CMK (cell line): ENCODE results near the gene IGFBP5.

Source experiments
- DNase-seq: peaks from one replicate; pipeline ENCODE4 v3.0.0-alpha.2; 2010; ENCODE audit warnings: low read depth

The IGFBP5 gene

GRCh38 chr2:216695401-216695821, at the start of gene IGFBP5:
Gene IGFBP5, minus strand, starts transcription at chr2:216695549. Its CDS starts 774 bp downstream, at chr2:216694775.
- DNase-seq, result no peak

- no peak for DNase-seq
These were observed 48.4 kb upstream of the IGFBP5 start for GRCh38 chr2:216743781-216744180.

- DNase-seq, result no peak
These were observed 47.1 kb upstream of the IGFBP5 start for GRCh38 chr2:216742411-216742810.

GRCh38 chr2:216741223-216741593, 45.9 kb upstream of the IGFBP5 start:
- no peak for DNase-seq

- DNase-seq, result no peak
These were observed 45.3 kb upstream of the IGFBP5 start for GRCh38 chr2:216740557-216741222.

GRCh38 chr2:216739035-216739434, 43.7 kb upstream of the IGFBP5 start:
- DNase-seq, result no peak

GRCh38 chr2:216737676-216738075, 42.3 kb upstream of the IGFBP5 start:
- DNase-seq, result no peak

- no peak for DNase-seq
These were observed 41.0 kb upstream of the IGFBP5 start for GRCh38 chr2:216736326-216736725.

GRCh38 chr2:216735668-216736067, 40.3 kb upstream of the IGFBP5 start:
- DNase-seq, result no peak

- no peak for DNase-seq
These were observed 39.7 kb upstream of the IGFBP5 start for GRCh38 chr2:216735086-216735485.

GRCh38 chr2:216733046-216733445, 37.7 kb upstream of the IGFBP5 start:
- DNase-seq, result no peak

- DNase-seq, result no peak
These were observed 37.0 kb upstream of the IGFBP5 start for GRCh38 chr2:216732334-216732733.

GRCh38 chr2:216731465-216731864, 36.1 kb upstream of the IGFBP5 start:
- DNase-seq, result no peak

GRCh38 chr2:216730871-216731270, 35.5 kb upstream of the IGFBP5 start:
- no peak for DNase-seq

GRCh38 chr2:216727346-216728122, 32.2 kb upstream of the IGFBP5 start:
- no peak for DNase-seq

- DNase-seq, result no peak
These were observed 28.8 kb upstream of the IGFBP5 start for GRCh38 chr2:216724190-216724589.

GRCh38 chr2:216721141-216721540, 25.8 kb upstream of the IGFBP5 start:
- DNase-seq, result no peak

GRCh38 chr2:216720722-216721121, 25.4 kb upstream of the IGFBP5 start:
- no peak for DNase-seq

- no peak for DNase-seq
These were observed 22.7 kb upstream of the IGFBP5 start for GRCh38 chr2:216717907-216718615.

GRCh38 chr2:216717491-216717901, 22.1 kb upstream of the IGFBP5 start:
- DNase-seq, result no peak

GRCh38 chr2:216716109-216716508, 20.8 kb upstream of the IGFBP5 start:
- no peak for DNase-seq

GRCh38 chr2:216715402-216715974, 20.1 kb upstream of the IGFBP5 start:
- DNase-seq, result no peak

GRCh38 chr2:216714376-216714775, 19.0 kb upstream of the IGFBP5 start:
- no peak for DNase-seq
